Measurements from ENCODE around the gene TXNRD2.

The TXNRD2 gene

GRCh38 chr22:19862619-19863246, 78.9 kb downstream of the TXNRD2 start:
- no peak for DNase-seq (ENCODE audit: low read depth)

- DNase-seq (ENCODE audit: low read depth), result no peak
Measured at GRCh38 chr22:19859861-19860510, 81.6 kb downstream of the TXNRD2 start.

- no peak for DNase-seq (ENCODE audit: low read depth)
Measured at GRCh38 chr22:19857382-19857781, 84.2 kb downstream of the TXNRD2 start.

GRCh38 chr22:19855504-19856409, 85.9 kb downstream of the TXNRD2 start:
- peak; percentile 34 for DNase-seq (ENCODE audit: low read depth)

GRCh38 chr22:19854778-19855503, 86.7 kb downstream of the TXNRD2 start, which contains the start of the genes GNB1L and RTL10:
Gene GNB1L (minus strand): TSS chr22:19854874. CDS start chr22:19821355, 33,519 bp downstream.
Gene RTL10 (minus strand): TSS chr22:19854874. CDS start chr22:19852261, 2,613 bp downstream.
- DNase-seq (ENCODE audit: low read depth), result peak; percentile 95

- no peak for DNase-seq (ENCODE audit: low read depth)
Measured at GRCh38 chr22:19853879-19854777, 87.5 kb downstream of the TXNRD2 start.

GRCh38 chr22:19853058-19853878, 88.3 kb downstream of the TXNRD2 start:
- no peak for DNase-seq (ENCODE audit: low read depth)

GRCh38 chr22:19852177-19852781, 89.3 kb downstream of the TXNRD2 start:
- DNase-seq (ENCODE audit: low read depth), result no peak

GRCh38 chr22:19851291-19852176, 90.1 kb downstream of the TXNRD2 start:
- no peak for DNase-seq (ENCODE audit: low read depth)

- no peak for DNase-seq (ENCODE audit: low read depth)
Measured at GRCh38 chr22:19850763-19851109, 90.9 kb downstream of the TXNRD2 start.

GRCh38 chr22:19849835-19850762, 91.5 kb downstream of the TXNRD2 start:
- DNase-seq (ENCODE audit: low read depth), result no peak

GRCh38 chr22:19848298-19849224, 93.1 kb downstream of the TXNRD2 start:
- no peak for DNase-seq (ENCODE audit: low read depth)

- no peak for DNase-seq (ENCODE audit: low read depth)
Measured at GRCh38 chr22:19847345-19847632, 94.3 kb downstream of the TXNRD2 start.

- DNase-seq (ENCODE audit: low read depth), result no peak
Measured at GRCh38 chr22:19846620-19847344, 94.8 kb downstream of the TXNRD2 start.

GRCh38 chr22:19845054-19845722, 96.4 kb downstream of the TXNRD2 start:
- no peak for DNase-seq (ENCODE audit: low read depth)
